Spleen (tissue), 7 donors: ENCODE results near the gene SPTBN1.

Experiments used
- POLR2A ChIP-seq, 3 donors: fragments of 450-650 bp; IDR thresholded peaks; one replicate each; pipeline ENCODE4 v1.5.1; 2017; ENCODE audit warnings: antibody characterized with exemption in 3 of 3, mild to moderate bottlenecking in 1 of 3
- POLR2AphosphoS5 ChIP-seq, 3 donors: sonication (generic); formaldehyde crosslinking; IDR thresholded peaks; one replicate each; pipeline ENCODE4 v1.5.1; 2017; ENCODE audit warnings: antibody characterized with exemption in 3 of 3
- TF ChIP-seq, protein P1 (sequence below), 11 experiments: fragments of 200-600 bp in 7 of 11; fragments of 450-650 bp in 4 of 11; sonication (generic) in 4 of 11; IDR thresholded peaks in 8 of 11; conservative IDR thresholded peaks in 3 of 11; 1 replicate in 7 of 11; 2 replicates in 4 of 11; pipeline versions ENCODE4 v1.4.0 to v1.8.0; 2016 to 2021; ENCODE audit warnings: antibody characterized with exemption in 11 of 11, inconsistent platforms in 4 of 11, mild to moderate bottlenecking in 1 of 11
- donor health status: DM: no; HTN: no; CAD: no; lungs with moderate emphysema.
- donor health status: DM: no; HTN: no; CAD: no.
- donor health status: DM: no; HTN: no; CAD: no.

DNA sequence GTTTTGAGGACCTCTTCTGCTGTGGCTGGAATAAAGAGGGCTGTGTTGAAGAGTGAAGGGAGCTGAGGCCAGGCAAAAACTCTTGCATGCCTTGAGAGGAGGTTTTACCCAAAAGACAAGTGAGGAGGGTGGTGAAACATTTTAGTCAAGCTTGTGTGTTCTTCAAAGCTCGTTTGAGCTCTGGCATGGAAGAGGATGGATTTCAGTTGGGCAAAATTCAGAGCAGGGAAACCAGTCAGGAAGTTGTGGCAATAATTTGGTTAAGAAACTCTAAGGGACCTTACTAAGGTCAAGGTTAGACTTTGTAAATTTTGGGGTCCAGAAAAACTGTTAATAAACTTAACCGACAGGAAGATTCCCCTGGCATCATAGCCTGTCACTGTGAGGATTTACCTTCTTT is 34.7 kb downstream of the SPTBN1 start:
- TF ChIP-seq, protein P1, sequence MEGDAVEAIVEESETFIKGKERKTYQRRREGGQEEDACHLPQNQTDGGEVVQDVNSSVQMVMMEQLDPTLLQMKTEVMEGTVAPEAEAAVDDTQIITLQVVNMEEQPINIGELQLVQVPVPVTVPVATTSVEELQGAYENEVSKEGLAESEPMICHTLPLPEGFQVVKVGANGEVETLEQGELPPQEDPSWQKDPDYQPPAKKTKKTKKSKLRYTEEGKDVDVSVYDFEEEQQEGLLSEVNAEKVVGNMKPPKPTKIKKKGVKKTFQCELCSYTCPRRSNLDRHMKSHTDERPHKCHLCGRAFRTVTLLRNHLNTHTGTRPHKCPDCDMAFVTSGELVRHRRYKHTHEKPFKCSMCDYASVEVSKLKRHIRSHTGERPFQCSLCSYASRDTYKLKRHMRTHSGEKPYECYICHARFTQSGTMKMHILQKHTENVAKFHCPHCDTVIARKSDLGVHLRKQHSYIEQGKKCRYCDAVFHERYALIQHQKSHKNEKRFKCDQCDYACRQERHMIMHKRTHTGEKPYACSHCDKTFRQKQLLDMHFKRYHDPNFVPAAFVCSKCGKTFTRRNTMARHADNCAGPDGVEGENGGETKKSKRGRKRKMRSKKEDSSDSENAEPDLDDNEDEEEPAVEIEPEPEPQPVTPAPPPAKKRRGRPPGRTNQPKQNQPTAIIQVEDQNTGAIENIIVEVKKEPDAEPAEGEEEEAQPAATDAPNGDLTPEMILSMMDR (IDR thresholded peaks at IDR 0.05 in 8 of 11, conservative IDR thresholded peaks at IDR 0.05 in 3 of 11) = no peak
- TF ChIP-seq POLR2AphosphoS5 (IDR thresholded peaks at IDR 0.05) (no peak), POLR2A (IDR thresholded peaks at IDR 0.05) (no peak)
